B cell (primary cell): ENCODE results near the gene AP1S2. TPM values are rescaled to one million over a fixed set of nuclear protein-coding genes. Genes with fewer than 3 reads are reported as not detected.
A peak's percentile ranks its signal among the peaks of the same experiment; 100 is the strongest.

Experiments
- ATAC-seq: fragments of 200-7000 bp; cut with Tn5 transposase; one replicate; pipeline ENCODE4 v1.10.0; 2021; ENCODE audit warnings: low read depth, mild to moderate bottlenecking, moderate number of reproducible peaks, moderate library complexity
- CTCF ChIA-PET: fragments of 350-600 bp; sonication (Branson Sonifier 250); formaldehyde crosslinking; loops from one replicate; lab custom pipeline; 2021; ENCODE audit warnings: antibody characterized with exemption, inconsistent platforms; lab: Charles Lee
- POLR2A ChIA-PET: fragments of 350-600 bp; sonication (Branson Sonifier 250); formaldehyde crosslinking; loops from one replicate; lab custom pipeline; 2021; ENCODE audit warnings: antibody characterized with exemption; lab: Charles Lee
- DNase-seq: peaks from one replicate; pipeline ENCODE4 v3.0.0; 2013
- H2AFZ ChIP-seq: 2 replicates; pipeline ENCODE4 v1.6.1; 2012; ENCODE audit warnings: mild to moderate bottlenecking, low read depth, low read length; ENCODE audit not compliant: insufficient read depth, poor library complexity, severe bottlenecking
- H3K27ac ChIP-seq, 2 donors: 1 replicate in 1 of 2; 2 replicates in 1 of 2; pipeline ENCODE4 v1.5.1; 2012 to 2013; ENCODE audit warnings: low read length in 2 of 2, mild to moderate bottlenecking in 2 of 2, moderate library complexity in 1 of 2
- H3K27me3 ChIP-seq, 4 experiments: fragments of 200-600 bp in 1 of 4; sonication (generic) in 1 of 4; replicated peaks in 1 of 4; 1 replicate in 2 of 4; 2 replicates in 2 of 4; pipeline versions ENCODE4 v1.6.1 to v1.7.0; 2013 to 2016; ENCODE audit warnings: low read length in 3 of 4, mild to moderate bottlenecking in 2 of 4, mixed read lengths in 1 of 4, moderate library complexity in 1 of 4; ENCODE audit not compliant: insufficient read depth in 4 of 4, control insufficient read depth in 3 of 4; ENCODE audit errors: control extremely low read depth in 1 of 4
- H3K36me3 ChIP-seq, 2 experiments: replicated peaks in 1 of 2; 1 replicate in 1 of 2; 2 replicates in 1 of 2; pipeline versions ENCODE4 v1.6.1 to v1.7.1; 2013; ENCODE audit warnings: low read length in 1 of 2; ENCODE audit not compliant: insufficient read depth in 2 of 2, control insufficient read depth in 1 of 2; ENCODE audit errors: control extremely low read depth in 1 of 2, extremely low read depth in 1 of 2
- H3K4me1 ChIP-seq, 2 donors: fragments of 200-600 bp in 1 of 2; sonication (generic) in 1 of 2; 1 replicate in 1 of 2; 2 replicates in 1 of 2; pipeline versions ENCODE4 v1.5.1 to v1.6.1; 2013 to 2017; ENCODE audit warnings: low read length in 2 of 2; ENCODE audit not compliant: control insufficient read depth in 2 of 2, insufficient read depth in 2 of 2
- H3K4me2 ChIP-seq: replicated peaks from 2 replicates; pipeline ENCODE3; 2012; ENCODE audit warnings: mild to moderate bottlenecking, low read depth, low read length; ENCODE audit not compliant: poor library complexity, severe bottlenecking
- H3K4me3 ChIP-seq, 5 experiments: fragments of 200-600 bp in 1 of 5; sonication (generic) in 1 of 5; 1 replicate in 3 of 5; 2 replicates in 2 of 5; pipeline versions ENCODE4 v1.5.1 to v1.7.0; 2011 to 2016; ENCODE audit warnings: low read length in 4 of 5, mild to moderate bottlenecking in 4 of 5, low read depth in 2 of 5, control low read depth in 1 of 5, moderate library complexity in 1 of 5; ENCODE audit not compliant: insufficient read depth in 1 of 5; ENCODE audit errors: control extremely low read depth in 1 of 5, extremely low read depth in 1 of 5
- H3K79me2 ChIP-seq: fragments of 200-600 bp; sonication (generic); one replicate; pipeline ENCODE4 v1.6.0; 2016; ENCODE audit warnings: low read length; ENCODE audit not compliant: control insufficient read depth, insufficient read depth
- H3K9ac ChIP-seq: fragments of 200-600 bp; sonication (generic); 2 replicates; pipeline ENCODE4 v1.6.1; 2017; ENCODE audit warnings: mild to moderate bottlenecking, low read length, moderate library complexity
- H3K9me3 ChIP-seq, 3 donors: one replicate each; pipeline versions ENCODE4 v1.6.1 to v1.7.1; 2013; ENCODE audit warnings: low read length in 2 of 3; ENCODE audit not compliant: control insufficient read depth in 2 of 3, insufficient read depth in 1 of 3; ENCODE audit errors: control extremely low read depth in 1 of 3
- H4K20me1 ChIP-seq: 2 replicates; pipeline ENCODE4 v1.6.0; 2012; ENCODE audit warnings: mild to moderate bottlenecking, low read length; ENCODE audit not compliant: insufficient read depth, control insufficient read depth, poor library complexity, severe bottlenecking
- H3K27ac Mint-ChIP-seq: one replicate; pipeline ENCODE4 v1.8.0; 2021; ENCODE audit warnings: mixed read lengths
- H3K27me3 Mint-ChIP-seq: one replicate; pipeline ENCODE4 v1.8.0; 2021; ENCODE audit warnings: mixed read lengths
- H3K4me1 Mint-ChIP-seq: one replicate; pipeline ENCODE4 v1.8.0; 2021; ENCODE audit warnings: mixed read lengths
- H3K4me3 Mint-ChIP-seq: one replicate; pipeline ENCODE4 v1.8.0; 2021; ENCODE audit warnings: mixed read lengths
- H3K9me3 Mint-ChIP-seq: one replicate; pipeline ENCODE4 v1.8.0; 2022; ENCODE audit warnings: mixed read lengths; ENCODE audit not compliant: insufficient read depth
- CTCF ChIP-seq: fragments of 200-600 bp; IDR thresholded peaks from one replicate; pipeline ENCODE4 v1.8.0; 2022; ENCODE audit warnings: antibody characterized with exemption, mild to moderate bottlenecking
- EZH2 ChIP-seq: IDR thresholded peaks from 2 replicates; pipeline ENCODE4 v1.6.1; 2012; ENCODE audit warnings: borderline replicate concordance, low read depth, mild to moderate bottlenecking, moderate library complexity, low read length; ENCODE audit not compliant: insufficient read depth, poor library complexity, severe bottlenecking
- WGBS: methylation state at CpG from one replicate; pipeline ENCODE4 v1.1.5; 2013; ENCODE audit warnings: missing lambda C conversion rate; ENCODE audit not compliant: insufficient coverage; 5-methylcytosine and 5-hydroxymethylcytosine counted together
- intact Hi-C: fragments of 100-400 bp; cut with micrococcal nuclease; formaldehyde crosslinking; loops from one replicate; pipeline ENCODE4 v1.10.0; 2022
- polyA plus RNA-seq: library from polyadenylated mRNA; depleted of rRNA; stranded (reverse); fragments of >200 nt; gene quantifications from 2 replicates; pipeline ENCODE4 v1.2.3, GENCODE V29; 2012
- total RNA-seq, 2 donors: library from RNA; stranded (reverse); fragments of 120-200 nt in 1 of 2; gene quantifications; 1 replicate in 1 of 2; 2 replicates in 1 of 2; pipeline versions ENCODE4 v1.2.3 to v1.2.4, GENCODE V29; 2013 to 2022

AP1S2 gene
- total and polyA plus RNA-seq, 2 donors (not counting 1 experiment from before 2014, with no cell fraction given) = 23.9 to 37.8 TPM

GRCh38 chrX:15854080-15854655 is 445 bp downstream of the AP1S2 start:
- Mint-ChIP-seq H3K27ac (peak overlapping the region; percentile 78), H3K27me3 (no peaks in the 10 kb centered on the region), H3K4me3 (peak overlapping the region; percentile 82), H3K9me3 (no peaks in the 10 kb centered on the region), H3K4me1 (peaks cover 43% of the 10 kb centered on the region)
- Histone ChIP-seq H3K4me3 (peak overlapping the region; percentile 47 to 79 (median 66)), H3K27ac (peak overlapping the region; percentile 62 to 94), H3K9me3 (no peaks in the 10 kb centered on the region), H2AFZ (peak overlapping the region; percentile 84), H4K20me1 (no peaks in the 10 kb centered on the region), H3K27me3 (no peaks in the 10 kb centered on the region), H3K36me3 (peaks cover 0 to 11% of the 10 kb centered on the region in 2 experiments), H3K79me2 (peaks cover 18% of the 10 kb centered on the region), H3K4me2 (peak overlapping the region; percentile 90), H3K9ac (peak overlapping the region; percentile 80), H3K4me1 (peaks cover 18 to 25% of the 10 kb centered on the region in 2 donors)
- CTCF ChIA-PET = interaction anchor here (0.9 to 1.6 kb wide), 6 partner anchors 49 to 284 kb away, joined by 3 to 5 read pairs (median 4); no protein-coding TSS in a partner anchor
- ATAC-seq (peak; percentile 25), DNase-seq (peak; percentile 69)
- POLR2A ChIA-PET = interaction anchor here (0.6 to 1.5 kb wide), 7 partner anchors 49 to 116 kb away, joined by 3 to 13 read pairs (median 4); partner anchors contain the start of genes CA5B and ZRSR2
- TF ChIP-seq EZH2 (no peak), CTCF (peak; percentile 57)
- under 1% methylated on average over 33 of the region's 65 CpGs for WGBS
- intact Hi-C loops = loop anchor here (1.0 to 10.0 kb wide), 7 partner anchors 71 to 1018 kb away; partner anchors contain the start of genes FANCB, MOSPD2, PIGA and RBBP7

- DNase-seq = no peak
Observed at GRCh38 chrX:15853586-15854079, 980 bp downstream of the AP1S2 start.

More at GRCh38 chrX:15853586-15854079, 980 bp downstream of the AP1S2 start:
- H3K9ac ChIP-seq = peak overlapping the region; percentile 80
- peak overlapping the region; percentile 62 to 94 for H3K27ac ChIP-seq
- H4K20me1 ChIP-seq = no peaks in the 10 kb centered on the region
- peak overlapping the region; percentile 84 for H2AFZ ChIP-seq
- CTCF ChIA-PET = no interaction called here
- Mint-ChIP-seq H3K27ac (peak overlapping the region; percentile 78), H3K27me3 (no peaks in the 10 kb centered on the region), H3K4me3 (peak overlapping the region; percentile 82), H3K9me3 (no peaks in the 10 kb centered on the region), H3K4me1 (peaks cover 44% of the 10 kb centered on the region)
- H3K4me2 ChIP-seq = peak overlapping the region; percentile 90
- peaks cover 18% of the 10 kb centered on the region for H3K79me2 ChIP-seq
- whole genome bisulfite sequencing = 42% methylated on average over 2 of the region's 14 CpGs
- peaks cover 18 to 25% of the 10 kb centered on the region in 2 donors for H3K4me1 ChIP-seq
- H3K27me3 ChIP-seq = no peaks in the 10 kb centered on the region
- POLR2A ChIA-PET = no interaction called here
- intact Hi-C loops = loop anchor here (1.0 to 10.0 kb wide), 7 partner anchors 71 to 1019 kb away; partner anchors contain the start of genes FANCB, MOSPD2, PIGA and RBBP7
- no peak for ATAC-seq
- peaks cover 0 to 11% of the 10 kb centered on the region in 2 experiments for H3K36me3 ChIP-seq
- TF ChIP-seq EZH2 (no peak), CTCF (no peak)
- H3K4me3 ChIP-seq = peak overlapping the region; percentile 47 to 79 (median 66)
- H3K9me3 ChIP-seq = no peaks in the 10 kb centered on the region
